GM18861 (cell line): Measurements from ENCODE around the gene AGFG2.

ENCODE experiments used
- ATAC-seq: cut with Tn5 transposase; IDR thresholded peaks from one replicate; pipeline ENCODE4 v1.9.1; 2021; ENCODE audit not compliant: unreplicated experiment

Gene AGFG2

DNA sequence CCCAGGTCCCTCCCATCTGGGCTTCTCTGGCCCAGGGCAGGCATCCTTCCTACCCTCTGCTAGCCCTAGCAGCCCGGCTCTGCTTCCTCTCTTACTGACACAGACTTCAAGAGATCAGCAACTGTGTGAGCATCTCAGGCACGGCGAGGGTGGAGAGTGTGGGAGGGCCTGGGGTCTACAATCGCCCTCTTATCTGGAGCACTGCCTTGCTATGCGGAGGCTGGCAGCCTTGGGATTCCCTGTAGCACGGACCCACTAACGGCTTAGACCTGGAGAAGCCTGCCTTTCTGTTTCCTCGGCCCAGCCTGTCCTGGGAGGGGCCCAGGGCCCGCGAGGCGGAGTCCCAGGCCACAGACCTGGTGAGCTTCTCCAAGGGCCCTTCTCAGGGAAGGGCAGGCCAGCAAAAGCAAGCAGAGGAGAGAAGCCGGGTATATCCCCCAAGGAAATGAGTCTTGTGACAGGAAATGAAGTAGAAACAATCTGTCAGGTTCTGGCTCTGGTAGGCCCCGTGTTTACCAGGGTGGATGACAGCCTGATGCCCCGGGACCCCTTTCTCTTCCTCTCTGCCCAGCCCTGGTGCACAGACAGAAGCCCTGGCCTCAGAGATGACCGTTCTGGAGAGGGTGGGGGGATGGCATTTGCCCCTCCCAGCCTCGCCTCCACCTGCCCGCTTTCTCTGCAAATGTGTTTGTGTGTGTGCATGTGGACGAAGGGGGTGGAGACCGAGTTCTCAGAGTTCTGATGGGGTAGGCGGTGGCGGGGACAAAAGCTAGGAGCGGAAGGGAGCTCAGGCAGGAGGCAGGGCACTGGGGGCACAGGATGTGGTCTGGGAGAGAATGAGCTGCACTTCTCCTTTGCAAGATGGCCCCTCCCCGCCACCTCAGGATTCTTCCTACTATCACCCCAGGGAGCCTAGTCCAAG lies 44.4 kb downstream of the AGFG2 start:
- no peak for ATAC-seq

- no peak for ATAC-seq
These were observed 45.2 kb downstream of the AGFG2 start for GRCh38 chr7:100584054-100584682.

- ATAC-seq, result no peak
These were observed 45.9 kb downstream of the AGFG2 start for GRCh38 chr7:100584683-100585510.

DNA sequence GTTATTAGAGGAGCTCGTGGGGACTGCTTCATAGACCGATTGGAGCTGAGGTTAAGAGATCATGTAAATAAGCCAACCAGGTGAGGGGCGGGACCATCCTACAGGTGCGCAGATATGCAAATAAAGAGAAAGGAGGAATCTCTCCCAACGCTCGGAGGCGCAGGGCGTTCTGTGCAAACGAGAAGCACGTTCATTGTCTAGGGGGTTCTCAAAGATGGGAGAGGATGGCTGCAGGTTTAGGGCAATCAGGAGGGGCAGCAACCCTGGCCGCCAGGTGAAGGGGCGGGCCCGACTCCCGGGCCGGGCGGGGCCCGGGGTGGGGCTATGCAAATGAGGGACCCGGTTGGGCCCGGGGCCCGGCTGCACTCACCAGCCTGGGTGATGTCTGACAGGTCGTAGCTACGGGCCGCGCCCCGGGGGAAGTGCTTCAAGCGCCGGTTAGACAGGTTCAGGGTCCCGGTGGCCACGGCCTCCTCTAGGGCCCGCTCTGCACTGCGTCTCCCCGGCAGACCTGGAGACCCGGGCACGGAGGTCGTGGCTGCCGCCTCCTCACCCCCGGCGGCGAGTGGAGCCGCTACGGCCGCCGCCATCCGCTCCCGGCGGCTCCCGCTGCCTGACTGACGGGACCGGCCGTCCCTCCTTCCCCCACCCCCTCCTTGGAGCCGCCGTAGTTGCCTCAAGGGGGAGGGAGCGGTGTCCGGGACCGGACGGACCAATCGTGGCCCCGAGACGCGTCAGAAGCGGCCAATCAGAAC lies 46.7 kb downstream of the AGFG2 start, which contains the start of gene LRCH4:
LRCH4 (minus strand) TSS at position 619 of the 755 bp plus-strand sequence; CDS start at position 590, 29 bp downstream.
- ATAC-seq, result peak; percentile 14

DNA sequence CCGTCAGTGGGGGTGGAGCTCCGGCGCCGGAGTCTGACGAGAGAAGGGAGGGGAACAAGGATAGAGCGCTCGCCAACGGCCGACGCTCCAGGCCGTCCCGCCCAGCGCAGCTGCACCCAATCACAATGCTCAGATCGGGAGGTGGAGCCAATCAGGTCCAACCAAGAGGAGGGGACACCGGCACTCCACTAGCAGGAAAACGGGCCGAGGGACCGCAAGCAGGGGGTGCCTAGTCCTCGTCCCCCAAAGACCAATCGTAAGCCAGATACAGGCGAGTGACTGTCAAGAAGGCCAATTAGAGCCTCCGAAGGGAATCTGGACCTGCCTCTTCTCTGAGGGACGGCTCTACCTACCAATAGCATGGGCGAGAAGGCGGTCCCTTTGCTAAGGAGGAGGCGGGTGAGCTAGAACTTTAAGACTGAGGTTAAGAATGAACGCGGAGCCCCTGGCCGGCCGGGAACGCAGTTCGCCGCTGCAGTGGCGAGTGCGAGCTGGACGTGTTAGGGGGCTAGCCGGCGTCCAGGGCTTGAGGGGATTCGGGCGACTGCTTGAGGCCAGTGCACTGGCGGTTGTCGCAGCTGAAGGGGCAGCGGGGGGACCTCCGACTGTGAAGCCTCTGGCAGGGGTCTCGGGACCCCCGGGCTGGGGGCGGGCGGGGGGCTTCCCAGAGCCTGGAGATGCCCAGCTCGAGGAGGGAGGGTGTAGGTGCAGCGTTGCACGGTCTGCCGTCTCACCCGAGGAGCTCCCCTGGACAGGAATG lies 47.4 kb downstream of the AGFG2 start, which contains the start of gene FBXO24:
FBXO24 (plus strand) TSS at position 63 of the 760 bp plus-strand sequence; CDS start at position 361, 298 bp downstream.
- peak; percentile 79 for ATAC-seq

DNA sequence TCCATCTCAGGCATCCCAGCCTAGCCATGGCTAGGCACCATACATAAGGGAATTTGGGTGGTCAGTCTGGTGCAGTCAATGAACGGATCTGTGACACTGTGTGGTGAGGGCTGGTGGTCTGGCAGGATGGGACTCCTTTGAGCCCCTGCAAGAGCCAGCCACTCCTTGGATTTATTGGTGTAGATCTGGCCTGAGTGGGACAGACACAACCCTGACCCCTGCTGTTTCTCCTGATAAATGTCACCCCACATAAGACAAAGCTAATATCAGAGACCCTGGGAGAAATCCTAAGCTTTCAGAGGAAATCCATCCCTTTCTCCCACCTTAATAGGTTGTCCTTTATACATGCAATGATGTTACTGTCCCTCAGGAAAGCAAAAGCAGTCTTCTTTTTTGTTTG lies 49.4 kb downstream of the AGFG2 start:
- no peak for ATAC-seq

DNA sequence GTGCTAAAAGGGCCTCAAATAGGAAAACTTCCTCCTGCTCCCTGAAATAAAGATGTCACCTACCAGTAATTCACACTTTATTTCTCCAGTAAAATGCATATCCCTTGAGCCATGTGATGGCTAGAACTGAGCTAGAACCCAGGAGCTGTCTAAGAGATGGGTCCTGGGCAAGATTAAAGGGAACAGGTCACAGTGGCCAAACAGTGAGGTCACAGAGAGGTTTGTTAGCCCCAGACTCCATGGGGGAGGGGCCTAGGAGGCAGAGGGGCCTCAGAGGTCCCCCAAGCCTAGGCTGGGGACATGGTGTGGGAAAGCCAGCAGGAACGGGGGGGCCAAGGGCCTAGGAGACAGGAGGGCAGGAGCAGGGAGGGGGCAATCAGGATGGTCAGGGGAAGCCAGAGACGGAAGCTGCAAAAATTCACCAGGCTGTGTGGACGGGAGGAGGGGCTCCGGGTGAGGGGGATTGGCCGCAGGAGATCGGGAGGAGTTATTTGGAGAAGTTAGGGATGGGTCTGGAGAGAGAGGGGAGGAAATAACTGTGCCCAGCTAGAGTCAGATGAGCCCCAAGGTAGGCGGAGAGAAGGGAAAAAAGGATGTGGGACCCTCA lies 50.4 kb downstream of the AGFG2 start:
- no peak for ATAC-seq

- ATAC-seq, result no peak
These were observed 51.2 kb downstream of the AGFG2 start for GRCh38 chr7:100590077-100590737.

DNA sequence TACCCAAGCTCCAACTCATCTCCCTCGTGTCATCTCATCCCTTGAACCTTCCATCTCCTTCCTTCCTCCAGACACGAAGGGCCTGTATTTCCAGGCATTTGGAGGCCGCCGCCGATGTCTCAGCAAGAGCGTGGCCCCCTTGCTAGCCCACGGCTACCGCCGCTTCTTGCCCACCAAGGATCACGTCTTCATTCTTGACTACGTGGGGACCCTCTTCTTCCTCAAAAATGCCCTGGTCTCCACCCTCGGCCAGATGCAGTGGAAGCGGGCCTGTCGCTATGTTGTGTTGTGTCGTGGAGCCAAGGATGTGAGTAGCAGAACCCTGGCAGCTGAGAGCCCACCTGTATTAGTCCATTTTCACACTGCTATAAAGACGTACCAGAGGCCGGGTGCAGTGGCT lies 52.6 kb downstream of the AGFG2 start:
- no peak for ATAC-seq

GRCh38 chr7:100595188-100595587 lies 56.2 kb downstream of the AGFG2 start:
- no peak for ATAC-seq

DNA sequence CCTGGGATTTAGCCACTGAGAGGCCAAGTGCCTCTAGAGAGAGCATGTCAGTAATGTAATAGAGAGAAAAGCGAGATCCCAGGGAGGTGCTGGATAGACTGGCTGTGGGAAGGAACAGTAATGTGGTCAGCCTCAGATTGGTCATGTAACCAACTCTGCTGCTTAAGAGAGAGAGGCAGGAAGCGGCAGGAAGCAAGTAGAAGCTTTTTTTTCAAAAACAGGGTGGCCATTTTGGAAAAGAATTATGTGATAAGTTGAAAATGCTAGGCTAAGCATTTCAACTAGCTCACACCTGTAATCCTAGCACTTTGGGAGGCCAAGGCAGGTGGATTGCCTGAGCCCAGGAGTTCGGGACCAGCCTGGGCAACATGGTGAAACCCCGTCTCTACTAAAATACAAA lies 59.4 kb downstream of the AGFG2 start:
- no peak for ATAC-seq

DNA sequence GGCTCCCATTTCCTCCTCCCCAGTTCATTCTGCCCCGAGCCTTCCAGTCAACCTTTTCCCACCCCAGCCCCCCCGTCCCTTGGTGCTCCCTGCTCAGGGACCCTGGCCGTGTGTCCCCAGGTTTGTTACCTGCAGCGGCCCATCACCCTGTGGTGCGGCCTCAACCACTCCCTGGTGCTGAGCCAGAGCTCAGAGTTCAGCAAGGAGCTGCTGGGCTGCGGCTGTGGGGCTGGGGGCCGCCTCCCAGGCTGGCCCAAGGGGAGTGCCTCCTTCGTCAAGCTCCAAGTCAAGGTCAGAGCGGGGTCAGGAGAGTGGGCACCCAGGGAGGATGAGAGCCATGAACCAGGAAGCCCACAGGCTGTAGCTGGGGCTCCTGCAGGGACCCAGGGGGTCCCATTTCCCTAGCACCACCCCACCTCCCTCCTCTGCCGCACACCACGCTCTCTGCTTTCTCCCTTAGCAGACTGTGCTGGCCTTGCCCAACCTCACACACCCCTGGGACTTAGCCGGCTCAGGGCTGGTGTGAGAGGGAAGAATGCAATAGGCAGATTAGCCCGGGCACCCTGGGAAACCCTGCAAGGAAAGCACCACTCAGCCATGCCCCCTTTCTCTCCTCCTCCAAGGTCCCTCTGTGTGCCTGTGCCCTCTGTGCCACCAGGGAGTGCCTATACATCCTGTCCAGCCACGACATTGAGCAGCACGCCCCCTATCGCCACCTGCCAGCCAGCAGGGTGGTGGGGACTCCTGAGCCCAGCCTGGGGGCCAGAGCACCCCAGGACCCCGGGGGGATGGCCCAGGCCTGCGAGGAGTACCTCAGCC lies 61.1 kb downstream of the AGFG2 start:
- ATAC-seq, result no peak

DNA sequence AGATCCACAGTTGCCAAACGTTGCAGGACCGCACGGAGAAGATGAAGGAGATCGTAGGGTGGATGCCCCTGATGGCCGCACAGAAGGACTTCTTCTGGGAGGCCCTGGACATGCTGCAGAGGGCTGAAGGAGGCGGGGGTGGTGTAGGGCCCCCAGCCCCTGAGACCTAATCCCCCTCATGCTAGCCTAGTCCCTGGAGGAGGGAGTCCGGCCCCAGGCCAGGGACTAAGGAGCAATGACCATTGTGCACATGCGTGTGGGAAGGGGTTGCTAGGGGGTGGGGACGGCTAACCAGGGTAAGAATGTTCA lies 61.7 kb downstream of the AGFG2 start:
- no peak for ATAC-seq

GRCh38 chr7:100602889-100603725 lies 64.1 kb downstream of the AGFG2 start:
- ATAC-seq, result no peak

DNA sequence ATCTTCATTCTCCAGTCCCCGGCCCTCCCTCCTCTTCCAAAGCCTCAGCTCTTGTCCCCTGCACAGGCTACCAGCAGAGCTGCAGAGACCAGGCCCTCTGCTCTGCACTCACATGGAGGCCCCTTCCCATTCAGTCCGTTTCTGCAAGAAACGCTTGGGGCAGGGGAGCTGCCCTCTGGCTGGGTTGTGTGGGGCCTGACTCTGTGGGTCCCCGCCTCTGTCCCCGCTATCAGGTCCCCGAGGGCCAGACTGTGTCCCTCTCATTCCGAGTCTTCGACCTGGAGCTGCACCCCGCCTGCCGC lies 64.7 kb downstream of the AGFG2 start:
- ATAC-seq, result no peak

DNA sequence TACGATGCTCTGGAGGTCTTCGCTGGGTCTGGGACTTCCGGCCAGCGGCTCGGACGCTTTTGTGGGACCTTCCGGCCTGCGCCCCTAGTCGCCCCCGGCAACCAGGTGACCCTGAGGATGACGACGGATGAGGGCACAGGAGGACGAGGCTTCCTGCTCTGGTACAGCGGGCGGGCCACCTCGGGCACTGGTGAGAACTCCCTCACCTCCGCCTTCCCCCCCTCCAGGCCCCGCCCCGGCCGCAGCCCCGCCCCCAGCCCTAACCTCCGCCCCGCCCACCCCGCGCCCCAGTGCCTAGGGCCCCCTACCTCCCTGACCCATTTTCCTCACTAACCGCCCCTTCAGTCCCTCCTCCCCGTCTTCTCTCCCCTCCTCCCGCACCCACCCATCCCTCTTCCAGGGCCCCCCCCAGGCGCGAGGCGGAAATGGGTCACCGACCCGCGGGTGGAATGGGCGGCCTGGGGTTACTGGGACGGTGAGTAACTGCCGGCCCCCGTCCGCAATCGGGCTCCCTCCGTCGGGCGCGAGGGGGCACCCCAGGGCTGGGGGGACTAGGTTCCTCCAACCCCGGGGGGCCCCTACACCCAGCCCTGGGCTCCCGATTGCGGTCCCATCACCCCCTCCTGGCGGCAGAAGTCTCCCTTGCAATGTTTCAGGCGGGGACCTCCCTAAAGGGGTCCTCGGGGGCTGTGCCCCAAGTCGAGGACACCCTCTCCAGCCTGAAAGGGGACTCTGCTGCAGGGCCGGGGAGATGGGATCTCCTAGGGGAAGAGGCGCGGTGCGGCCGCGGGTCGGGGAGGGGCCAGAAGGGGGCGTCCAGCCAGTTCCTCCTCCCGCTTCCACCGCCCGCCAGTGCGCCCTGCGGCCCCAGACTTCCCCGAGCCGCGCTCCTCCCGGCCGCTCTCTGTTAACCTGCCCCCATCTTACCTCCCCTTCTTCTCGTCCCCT lies 65.3 kb downstream of the AGFG2 start:
- ATAC-seq, result no peak
